Neural cell (in vitro differentiated cells): ENCODE measurements around the gene TRMT6. TPM values are rescaled to one million over a fixed set of nuclear protein-coding genes. Genes with fewer than 3 reads are reported as not detected.

ENCODE experiments used
- H2AFZ ChIP-seq: fragments of 200-600, 300-800 bp; sonication (generic), shearing (Covaris generic); 2 replicates; pipeline ENCODE4 v1.6.0; 2014; ENCODE audit warnings: low read depth, mild to moderate bottlenecking, antibody characterized with exemption, low read length, moderate library complexity
- H3F3A ChIP-seq: fragments of 200-600 bp; shearing (Covaris generic); 2 replicates; pipeline ENCODE4 v1.6.1; 2016; ENCODE audit warnings: mild to moderate bottlenecking, moderate library complexity, mixed read lengths, antibody characterized with exemption, low read length; ENCODE audit not compliant: insufficient read depth, poor library complexity, severe bottlenecking
- H3K27ac ChIP-seq: fragments of 200-600, 300-800 bp; sonication (generic), shearing (Covaris generic); 2 replicates; pipeline ENCODE4 v1.5.1; 2014; ENCODE audit warnings: mild to moderate bottlenecking, low read length, moderate library complexity
- H3K27me3 ChIP-seq: fragments of 300-800, 200-600 bp; sonication (generic), shearing (Covaris generic); 2 replicates; pipeline ENCODE4 v1.6.0; 2014; ENCODE audit warnings: mild to moderate bottlenecking, low read depth, low read length, moderate library complexity; ENCODE audit not compliant: insufficient read depth
- H3K36me3 ChIP-seq: fragments of 300-800, 200-600 bp; sonication (generic), shearing (Covaris generic); 2 replicates; pipeline ENCODE4 v1.5.1; 2014; ENCODE audit warnings: mild to moderate bottlenecking, antibody characterized with exemption, low read length, moderate library complexity; ENCODE audit not compliant: insufficient read depth
- H3K4me2 ChIP-seq: fragments of 300-800, 200-600 bp; sonication (generic), shearing (Covaris generic); 2 replicates; pipeline ENCODE4 v1.6.0; 2014; ENCODE audit warnings: mild to moderate bottlenecking, low read length
- H3K4me3 ChIP-seq: fragments of 300-800, 200-600 bp; sonication (generic), shearing (Covaris generic); 2 replicates; pipeline ENCODE4 v1.5.1; 2014; ENCODE audit warnings: mild to moderate bottlenecking, low read length, moderate library complexity
- H3K79me2 ChIP-seq: fragments of 200-600 bp; shearing (Covaris generic); replicated peaks from 2 replicates; pipeline ENCODE4 v1.6.0; 2014; ENCODE audit warnings: mild to moderate bottlenecking, low read length, moderate library complexity; ENCODE audit not compliant: insufficient read depth
- H3K9ac ChIP-seq: fragments of 300-800, 200-600 bp; sonication (generic), shearing (Covaris generic); 2 replicates; pipeline ENCODE4 v1.6.1; 2016; ENCODE audit warnings: mild to moderate bottlenecking, low read length, mixed read lengths
- H3K9me2 ChIP-seq: fragments of 200-600 bp; shearing (Covaris generic); 2 replicates; pipeline ENCODE4 v1.6.1; 2016; ENCODE audit warnings: mild to moderate bottlenecking, low read length, mixed read lengths; ENCODE audit not compliant: insufficient read depth
- H3K9me3 ChIP-seq: fragments of 200-600, 300-800 bp; sonication (generic), shearing (Covaris generic); 2 replicates; pipeline ENCODE4 v1.6.1; 2016; ENCODE audit warnings: mild to moderate bottlenecking, mixed run types, low read length, moderate library complexity, mixed read lengths
- H4K20me1 ChIP-seq: fragments of 200-600 bp; shearing (Covaris generic); 2 replicates; pipeline ENCODE4 v1.6.1; 2016; ENCODE audit warnings: mild to moderate bottlenecking, mixed run types; ENCODE audit not compliant: insufficient read depth
- EP300 ChIP-seq: fragments of 450-650 bp; conservative IDR thresholded peaks from 2 replicates; pipeline ENCODE4 v1.6.1; 2014; ENCODE audit warnings: antibody characterized with exemption, mild to moderate bottlenecking, moderate library complexity; ENCODE audit not compliant: poor library complexity, severe bottlenecking
- EZH2 ChIP-seq: fragments of 200-600, 300-800 bp; shearing (Covaris generic), sonication (generic); IDR thresholded peaks from 2 replicates; pipeline ENCODE4 v1.6.1; 2014; ENCODE audit warnings: antibody characterized with exemption, low read length, borderline replicate concordance, mild to moderate bottlenecking; ENCODE audit not compliant: insufficient read depth, poor library complexity, severe bottlenecking
- MXI1 ChIP-seq: fragments of 450-650 bp; conservative IDR thresholded peaks from 2 replicates; pipeline ENCODE4 v1.6.1; 2014; ENCODE audit warnings: antibody characterized with exemption, mild to moderate bottlenecking; ENCODE audit not compliant: poor library complexity, severe bottlenecking
- POLR2AphosphoS5 ChIP-seq: IDR thresholded peaks from 2 replicates; pipeline ENCODE4 v1.6.1; 2012
- RAD21 ChIP-seq: fragments of 450-650 bp; conservative IDR thresholded peaks from 2 replicates; pipeline ENCODE4 v1.6.1; 2014; ENCODE audit warnings: antibody characterized with exemption, mild to moderate bottlenecking, moderate library complexity
- REST ChIP-seq: IDR thresholded peaks from 2 replicates; pipeline ENCODE4 v1.6.1; 2012; ENCODE audit warnings: borderline replicate concordance
- SMC3 ChIP-seq: fragments of 450-650 bp; conservative IDR thresholded peaks from 2 replicates; pipeline ENCODE4 v1.6.1; 2014; ENCODE audit warnings: antibody characterized with exemption, mild to moderate bottlenecking, moderate library complexity; ENCODE audit not compliant: poor library complexity
- TAF1 ChIP-seq: IDR thresholded peaks from 2 replicates; pipeline ENCODE4 v1.6.1; 2012; ENCODE audit warnings: low read depth
- polyA plus RNA-seq: library from polyadenylated mRNA; depleted of rRNA; stranded (reverse); fragments of >200 nt; gene quantifications from 2 replicates; pipeline ENCODE4 v1.2.3, GENCODE V29; 2014
- TF ChIP-seq, protein P1 (sequence below): fragments of 450-650 bp; IDR thresholded peaks from 2 replicates; pipeline ENCODE4 v1.5.1; 2014; ENCODE audit warnings: antibody characterized with exemption, mild to moderate bottlenecking, moderate library complexity; ENCODE audit not compliant: poor library complexity, severe bottlenecking

Gene TRMT6
- polyA plus RNA-seq, 1 donor from 2014 or later, result 19.1 TPM

DNA sequence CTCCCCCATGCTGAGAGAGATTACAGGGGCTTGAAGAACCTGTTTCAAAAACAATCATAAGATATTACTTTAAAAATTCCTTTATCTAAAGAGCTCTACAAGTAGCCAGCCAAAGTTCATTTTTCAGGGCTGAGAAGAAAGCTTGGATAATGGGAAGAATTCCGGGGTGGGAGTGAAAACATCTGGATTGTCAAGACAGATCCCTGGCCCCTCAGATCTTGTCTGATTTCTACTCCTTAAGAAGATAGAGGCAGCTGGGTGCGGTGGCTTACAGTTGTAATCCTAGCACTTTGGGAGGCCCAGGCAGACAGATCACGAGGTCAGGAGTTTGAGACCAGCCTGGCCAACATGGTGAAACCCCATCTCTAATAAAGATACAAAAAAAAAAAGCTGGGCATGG lies 24.8 kb downstream of the TRMT6 start:
- Histone ChIP-seq H3K27ac (no peak overlapping the region), H3K9ac (no peak overlapping the region), H2AFZ (no peak overlapping the region), H3F3A (no peaks in the 10 kb centered on the region), H3K4me3 (no peak overlapping the region), H3K4me2 (no peak overlapping the region), H3K27me3 (no peaks in the 10 kb centered on the region), H3K79me2 (no peaks in the 10 kb centered on the region), H3K9me2 (no peaks in the 10 kb centered on the region), H3K36me3 (peaks cover 4% of the 10 kb centered on the region), H3K9me3 (no peaks in the 10 kb centered on the region), H4K20me1 (no peaks in the 10 kb centered on the region)
- TF ChIP-seq RAD21 (no peak), SMC3 (no peak), EP300 (no peak), POLR2AphosphoS5 (no peak), TAF1 (no peak)

DNA sequence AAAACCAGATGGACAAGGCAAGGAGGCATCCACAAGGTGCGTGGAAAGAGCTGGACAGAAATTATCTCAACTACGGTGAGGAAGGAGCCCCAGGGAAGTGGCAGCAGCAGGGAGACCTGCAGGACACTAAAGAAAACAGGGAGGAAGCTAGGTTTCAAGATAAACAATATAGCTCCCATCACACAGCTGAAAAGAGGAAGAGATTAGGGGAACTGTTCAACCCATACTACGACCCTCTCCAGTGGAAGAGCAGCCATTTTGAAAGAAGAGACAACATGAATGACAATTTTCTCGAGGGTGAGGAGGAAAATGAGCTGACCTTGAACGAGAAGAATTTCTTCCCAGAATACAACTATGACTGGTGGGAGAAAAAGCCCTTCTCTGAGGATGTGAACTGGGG lies 26.8 kb downstream of the TRMT6 start:
- H3K79me2 ChIP-seq, result no peaks in the 10 kb centered on the region
- H3K4me3 ChIP-seq, result no peak overlapping the region
- no peaks in the 10 kb centered on the region for H4K20me1 ChIP-seq
- no peaks in the 10 kb centered on the region for H3K9me3 ChIP-seq
- no peak overlapping the region for H2AFZ ChIP-seq
- H3K4me2 ChIP-seq, result no peak overlapping the region
- H3K9ac ChIP-seq, result no peak overlapping the region
- H3K9me2 ChIP-seq, result no peaks in the 10 kb centered on the region
- TF ChIP-seq REST (no peak), TAF1 (no peak), EP300 (no peak), SMC3 (no peak), EZH2 (no peak), MXI1 (no peak), POLR2AphosphoS5 (no peak), RAD21 (no peak)
- TF ChIP-seq, protein P1, sequence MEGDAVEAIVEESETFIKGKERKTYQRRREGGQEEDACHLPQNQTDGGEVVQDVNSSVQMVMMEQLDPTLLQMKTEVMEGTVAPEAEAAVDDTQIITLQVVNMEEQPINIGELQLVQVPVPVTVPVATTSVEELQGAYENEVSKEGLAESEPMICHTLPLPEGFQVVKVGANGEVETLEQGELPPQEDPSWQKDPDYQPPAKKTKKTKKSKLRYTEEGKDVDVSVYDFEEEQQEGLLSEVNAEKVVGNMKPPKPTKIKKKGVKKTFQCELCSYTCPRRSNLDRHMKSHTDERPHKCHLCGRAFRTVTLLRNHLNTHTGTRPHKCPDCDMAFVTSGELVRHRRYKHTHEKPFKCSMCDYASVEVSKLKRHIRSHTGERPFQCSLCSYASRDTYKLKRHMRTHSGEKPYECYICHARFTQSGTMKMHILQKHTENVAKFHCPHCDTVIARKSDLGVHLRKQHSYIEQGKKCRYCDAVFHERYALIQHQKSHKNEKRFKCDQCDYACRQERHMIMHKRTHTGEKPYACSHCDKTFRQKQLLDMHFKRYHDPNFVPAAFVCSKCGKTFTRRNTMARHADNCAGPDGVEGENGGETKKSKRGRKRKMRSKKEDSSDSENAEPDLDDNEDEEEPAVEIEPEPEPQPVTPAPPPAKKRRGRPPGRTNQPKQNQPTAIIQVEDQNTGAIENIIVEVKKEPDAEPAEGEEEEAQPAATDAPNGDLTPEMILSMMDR, result no peak
- H3F3A ChIP-seq, result no peaks in the 10 kb centered on the region
- H3K36me3 ChIP-seq, result peaks cover 4% of the 10 kb centered on the region
- no peak overlapping the region for H3K27ac ChIP-seq
- H3K27me3 ChIP-seq, result no peaks in the 10 kb centered on the region

DNA sequence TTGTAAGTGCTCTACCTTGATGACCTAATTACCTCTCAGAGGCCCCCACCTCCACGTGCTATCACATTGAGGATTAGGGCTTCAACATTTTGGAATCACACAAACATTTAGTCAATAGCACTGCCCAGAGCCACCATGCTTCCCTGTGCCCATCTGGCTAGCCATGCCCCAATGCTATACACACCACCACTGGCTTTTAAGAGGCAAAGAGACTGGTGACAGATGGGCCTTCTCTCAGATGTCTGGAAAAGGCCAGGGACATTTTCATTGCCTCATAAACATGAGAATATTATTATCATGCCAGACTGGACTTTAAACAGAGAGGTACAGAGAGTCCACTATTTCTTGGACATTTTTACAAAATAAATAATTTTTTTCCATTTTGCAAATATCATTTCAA lies 29.8 kb downstream of the TRMT6 start:
- Histone ChIP-seq H3F3A (no peaks in the 10 kb centered on the region), H3K9me3 (no peaks in the 10 kb centered on the region), H3K27me3 (no peaks in the 10 kb centered on the region), H3K9ac (no peak overlapping the region), H2AFZ (no peak overlapping the region), H3K27ac (no peak overlapping the region), H3K4me2 (no peak overlapping the region), H3K79me2 (no peaks in the 10 kb centered on the region), H3K4me3 (no peak overlapping the region), H3K36me3 (peaks cover 9% of the 10 kb centered on the region), H4K20me1 (no peaks in the 10 kb centered on the region), H3K9me2 (no peaks in the 10 kb centered on the region)
- TF ChIP-seq EZH2, result no peak
- no peak for TF ChIP-seq RAD21
